K562 (cell line): ENCODE results near the gene TTLL10. TPM values are rescaled to one million over a fixed set of nuclear protein-coding genes. Genes with fewer than 3 reads are reported as not detected.

Experiments
- CAMTA2 ChIP-seq: fragments of 250-450 bp; sonication (Bioruptor Pico); conservative IDR thresholded peaks from 2 replicates; pipeline ENCODE4 v1.5.1; 2022
- FOXM1 ChIP-seq, 2 experiments: fragments of 450-650 bp in 1 of 2; sonication (generic) in 1 of 2; formaldehyde crosslinking in 1 of 2; IDR thresholded peaks; 2 replicates each; pipeline versions ENCODE4 v1.6.1 to v1.9.0; 2017 to 2022; ENCODE audit warnings: low read depth in 2 of 2, mild to moderate bottlenecking in 2 of 2, missing genetic modification reagents in 1 of 2, moderate library complexity in 1 of 2
- GTF2B ChIP-seq: IDR thresholded peaks from 2 replicates; pipeline ENCODE4 v1.6.1; 2011; ENCODE audit not compliant: insufficient read length; ENCODE audit errors: extremely low read depth
- GTF2F1 ChIP-seq: IDR thresholded peaks from 2 replicates; pipeline ENCODE4 v1.6.1; 2011; ENCODE audit warnings: low read depth, low read length, improper control_type of control experiment
- HMG20A ChIP-seq: fragments of 450-650 bp; formaldehyde crosslinking; conservative IDR thresholded peaks from 2 replicates; pipeline ENCODE4 v1.4.0; 2020; ENCODE audit warnings: mild to moderate bottlenecking, mixed read lengths
- IRF9 ChIP-seq: fragments of 450-650 bp; IDR thresholded peaks from 2 replicates; pipeline ENCODE4 v1.6.1; 2016; ENCODE audit warnings: missing biosample characterization, missing genetic modification characterization
- MGA ChIP-seq: fragments of 450-650 bp; IDR thresholded peaks from 2 replicates; pipeline ENCODE4 v1.6.1; 2016; ENCODE audit warnings: mild to moderate bottlenecking, moderate library complexity
- NR4A1 ChIP-seq, 2 experiments: fragments of 250-450 bp in 1 of 2; fragments of 450-650 bp in 1 of 2; sonication (Bioruptor Pico) in 1 of 2; IDR thresholded peaks; 2 replicates each; pipeline versions ENCODE4 v1.4.0 to v1.6.1; 2016 to 2020; ENCODE audit warnings: mild to moderate bottlenecking in 2 of 2, missing compliant biosample characterization in 1 of 2, missing genetic modification characterization in 1 of 2, moderate library complexity in 1 of 2
- PPARD ChIP-seq: fragments of 250-450 bp; sonication (Bioruptor Pico); IDR thresholded peaks from 2 replicates; pipeline ENCODE4 v1.8.0; 2022; ENCODE audit warnings: inconsistent platforms, mild to moderate bottlenecking, moderate library complexity
- PRMT5 ChIP-seq: sonication (generic); formaldehyde crosslinking; IDR thresholded peaks from 2 replicates; pipeline ENCODE4 v1.5.0; 2020; ENCODE audit warnings: missing genetic modification reagents
- SMARCC2 ChIP-seq: fragments of 450-650 bp; IDR thresholded peaks from 2 replicates; pipeline ENCODE4 v1.6.1; 2017; ENCODE audit warnings: antibody characterized with exemption, moderate library complexity, mild to moderate bottlenecking, low read depth
- TEAD2 ChIP-seq: fragments of 450-650 bp; IDR thresholded peaks from 2 replicates; pipeline ENCODE4 v1.6.1; 2016; ENCODE audit warnings: missing genetic modification characterization, control low read depth, missing compliant biosample characterization
- U2AF2 ChIP-seq: fragments of 200-400 bp; formaldehyde crosslinking; optimal IDR thresholded peaks from 2 replicates; pipeline ENCODE3; 2017; ENCODE audit warnings: low read depth, mild to moderate bottlenecking, low read length
- ZNF217 ChIP-seq: sonication (generic); formaldehyde crosslinking; IDR thresholded peaks from 2 replicates; pipeline ENCODE4 v1.8.0; 2022; ENCODE audit warnings: mild to moderate bottlenecking, missing genetic modification reagents
- polyA plus RNA-seq, 8 experiments: library from polyadenylated mRNA; depleted of rRNA in 4 of 8; stranded (reverse) in 5 of 8; unstranded in 3 of 8; fragments of >200 nt; fragmentation: Nextera tagmentation in 2 of 8; fragmentation: Illumina TruSeq in 1 of 8; extraction: Ambion mirVana in 2 of 8; extraction: Trizol in 1 of 8; gene quantifications; 2 replicates each; pipeline versions ENCODE4 v1.2.1 to v1.2.3, GENCODE V29; 2011 to 2014; ENCODE audit warnings: inconsistent platforms in 1 of 8, missing spikeins in 1 of 8
- total RNA-seq, 7 experiments: library from RNA; depleted of rRNA in 6 of 7; stranded (reverse); fragments of >200 nt in 6 of 7; fragmentation: Illumina TruSeq in 2 of 7; extraction: Trizol in 2 of 7; gene quantifications; 2 replicates each; pipeline versions ENCODE4 v1.2.1 to v1.2.3, GENCODE V29; 2011 to 2021; ENCODE audit warnings: low replicate concordance in 1 of 7

Gene TTLL10
- total and polyA plus RNA-seq, 9 of the 15 experiments (the other 6 are each of a cell fraction or from before 2014, with no cell fraction given): not detected

- TF ChIP-seq MGA (no peak), ZNF217 (CRISPR knock-in tag) (no peak), CAMTA2 (no peak), SMARCC2 (no peak), PRMT5 (CRISPR knock-in tag) (no peak), FOXM1 (IDR thresholded peaks at IDR 0.05; ENCODE audit: low read depth) (no peak), FOXM1 (CRISPR knock-in tag; IDR thresholded peaks at IDR 0.05; ENCODE audit: low read depth) (no peak), IRF9 (tag) (peak; percentile 24; the same call in 1 of the 2 replicates), GTF2F1 (no peak), HMG20A (CRISPR knock-in tag) (no peak), TEAD2 (tag) (no peak), PPARD (no peak), GTF2B (no peak), U2AF2 (no peak), NR4A1 (CRISPR knock-in tag; IDR thresholded peaks at IDR 0.05) (no peak), NR4A1 (tag; IDR thresholded peaks at IDR 0.05) (peak; percentile 95)
These were observed 38.1 kb upstream of the TTLL10 start (continued) for GRCh38 chr1:1135339-1136136.
